Activated naive CD4-positive, alpha-beta T cell treated with anti-CD3 and anti-CD28 coated beads, Interleukin-2, amount 10 ng/mL, durations not matched to agents 7 days and 5 days (primary cell): ENCODE results near the gene SERPINE1.
A peak's percentile ranks its signal among the peaks of the same experiment; 100 is the strongest.

Experiments
- CTCF ChIA-PET: fragments of 350-600 bp; sonication (Branson Sonifier 250); formaldehyde crosslinking; loops from one replicate; lab custom pipeline; 2021; ENCODE audit warnings: antibody characterized with exemption; lab: Charles Lee
- DNase-seq: peaks from one replicate; pipeline ENCODE4 v3.0.0-alpha.2; 2020
- H3K27ac Mint-ChIP-seq: one replicate; pipeline ENCODE4 v1.8.0; 2021; ENCODE audit warnings: mild to moderate bottlenecking, moderate library complexity, mixed read lengths
- H3K27me3 Mint-ChIP-seq: one replicate; pipeline ENCODE4 v1.8.0; 2021; ENCODE audit warnings: mild to moderate bottlenecking, mixed read lengths
- H3K36me3 Mint-ChIP-seq: one replicate; pipeline ENCODE4 v1.8.0; 2021; ENCODE audit warnings: mixed read lengths
- H3K4me1 Mint-ChIP-seq: one replicate; pipeline ENCODE4 v1.8.0; 2021; ENCODE audit warnings: mixed read lengths
- H3K4me3 Mint-ChIP-seq: one replicate; pipeline ENCODE4 v1.8.0; 2021; ENCODE audit warnings: mild to moderate bottlenecking, moderate library complexity, mixed read lengths
- H3K9me3 Mint-ChIP-seq: one replicate; pipeline ENCODE4 v1.8.0; 2021; ENCODE audit warnings: mixed read lengths

The SERPINE1 gene

DNA sequence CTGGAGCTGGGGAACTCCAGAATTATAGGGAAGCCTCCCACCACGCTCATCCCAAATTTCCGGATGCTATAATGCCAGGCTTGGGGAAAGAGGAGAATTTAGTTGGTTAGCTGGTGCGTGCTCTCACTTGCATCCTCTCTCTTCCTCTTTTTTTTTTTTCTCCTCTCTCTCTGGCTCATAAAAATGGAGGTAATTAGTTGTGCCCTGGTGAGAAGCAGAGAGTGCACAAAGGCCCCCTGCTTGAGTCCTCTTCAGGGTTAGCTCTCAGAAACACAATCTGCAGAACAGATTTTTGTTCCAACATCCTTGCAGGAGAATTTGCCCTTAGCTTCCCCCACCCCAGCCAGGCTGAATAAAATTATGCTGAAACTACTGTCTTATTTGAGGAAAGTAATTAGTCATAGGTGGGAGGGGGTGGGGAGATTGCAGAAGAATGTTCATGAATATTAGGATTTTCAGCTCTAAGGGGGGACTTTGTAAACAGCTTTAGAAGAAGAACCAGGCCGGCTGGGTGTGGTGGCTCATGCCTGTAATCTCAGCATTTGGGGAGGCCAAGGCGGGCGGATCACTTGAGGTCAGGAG is 7.6 kb downstream of the SERPINE1 start:
- Mint-ChIP-seq H3K27me3 (peaks cover 89% of the 10 kb centered on the region), H3K4me1 (peaks cover 17% of the 10 kb centered on the region), H3K27ac (peak overlapping the region; percentile 15), H3K9me3 (no peaks in the 10 kb centered on the region), H3K36me3 (no peaks in the 10 kb centered on the region), H3K4me3 (no peak overlapping the region)
- CTCF ChIA-PET, result interaction anchor here (0.8 to 3.4 kb wide), 4 partner anchors 9 to 148 kb away, joined by 3 to 14 read pairs (median 4); no protein-coding TSS in a partner anchor
- no peak for DNase-seq

DNA sequence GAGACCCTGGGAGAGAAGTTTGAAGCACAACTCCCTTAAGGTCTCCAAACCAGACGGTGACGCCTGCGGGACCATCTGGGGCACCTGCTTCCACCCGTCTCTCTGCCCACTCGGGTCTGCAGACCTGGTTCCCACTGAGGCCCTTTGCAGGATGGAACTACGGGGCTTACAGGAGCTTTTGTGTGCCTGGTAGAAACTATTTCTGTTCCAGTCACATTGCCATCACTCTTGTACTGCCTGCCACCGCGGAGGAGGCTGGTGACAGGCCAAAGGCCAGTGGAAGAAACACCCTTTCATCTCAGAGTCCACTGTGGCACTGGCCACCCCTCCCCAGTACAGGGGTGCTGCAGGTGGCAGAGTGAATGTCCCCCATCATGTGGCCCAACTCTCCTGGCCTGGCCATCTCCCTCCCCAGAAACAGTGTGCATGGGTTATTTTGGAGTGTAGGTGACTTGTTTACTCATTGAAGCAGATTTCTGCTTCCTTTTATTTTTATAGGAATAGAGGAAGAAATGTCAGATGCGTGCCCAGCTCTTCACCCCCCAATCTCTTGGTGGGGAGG is 10.8 kb downstream of the SERPINE1 start:
- CTCF ChIA-PET, result interaction anchor here (0.7 to 10.5 kb wide), 8 partner anchors 9 to 80 kb away, joined by 3 to 150 read pairs (median 4); partner anchors contain the start of genes PLOD3 and SERPINE1
- Mint-ChIP-seq H3K4me1 (peaks cover 37% of the 10 kb centered on the region), H3K36me3 (no peaks in the 10 kb centered on the region), H3K27me3 (peaks cover 64% of the 10 kb centered on the region), H3K4me3 (no peak overlapping the region), H3K27ac (no peak overlapping the region), H3K9me3 (no peaks in the 10 kb centered on the region)
- no peak for DNase-seq

DNA sequence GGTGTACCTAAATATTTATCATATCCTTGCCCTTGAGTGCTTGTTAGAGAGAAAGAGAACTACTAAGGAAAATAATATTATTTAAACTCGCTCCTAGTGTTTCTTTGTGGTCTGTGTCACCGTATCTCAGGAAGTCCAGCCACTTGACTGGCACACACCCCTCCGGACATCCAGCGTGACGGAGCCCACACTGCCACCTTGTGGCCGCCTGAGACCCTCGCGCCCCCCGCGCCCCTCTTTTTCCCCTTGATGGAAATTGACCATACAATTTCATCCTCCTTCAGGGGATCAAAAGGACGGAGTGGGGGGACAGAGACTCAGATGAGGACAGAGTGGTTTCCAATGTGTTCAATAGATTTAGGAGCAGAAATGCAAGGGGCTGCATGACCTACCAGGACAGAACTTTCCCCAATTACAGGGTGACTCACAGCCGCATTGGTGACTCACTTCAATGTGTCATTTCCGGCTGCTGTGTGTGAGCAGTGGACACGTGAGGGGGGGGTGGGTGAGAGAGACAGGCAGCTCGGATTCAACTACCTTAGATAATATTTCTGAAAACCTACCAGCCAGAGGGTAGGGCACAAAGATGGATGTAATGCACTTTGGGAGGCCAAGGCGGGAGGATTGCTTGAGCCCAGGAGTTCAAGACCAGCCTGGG is 11.4 kb downstream of the SERPINE1 start:
- H3K27me3 Mint-ChIP-seq, result peaks cover 67% of the 10 kb centered on the region
- CTCF ChIA-PET, result interaction anchor here (0.7 to 10.5 kb wide), 7 partner anchors 9 to 55 kb away, joined by 3 to 150 read pairs (median 5); no protein-coding TSS in a partner anchor
- no peaks in the 10 kb centered on the region for H3K36me3 Mint-ChIP-seq
- peak overlapping the region; percentile 4 for H3K27ac Mint-ChIP-seq
- H3K9me3 Mint-ChIP-seq, result no peaks in the 10 kb centered on the region
- peak; percentile 84 for DNase-seq
- peaks cover 39% of the 10 kb centered on the region for H3K4me1 Mint-ChIP-seq
- no peak overlapping the region for H3K4me3 Mint-ChIP-seq

DNA sequence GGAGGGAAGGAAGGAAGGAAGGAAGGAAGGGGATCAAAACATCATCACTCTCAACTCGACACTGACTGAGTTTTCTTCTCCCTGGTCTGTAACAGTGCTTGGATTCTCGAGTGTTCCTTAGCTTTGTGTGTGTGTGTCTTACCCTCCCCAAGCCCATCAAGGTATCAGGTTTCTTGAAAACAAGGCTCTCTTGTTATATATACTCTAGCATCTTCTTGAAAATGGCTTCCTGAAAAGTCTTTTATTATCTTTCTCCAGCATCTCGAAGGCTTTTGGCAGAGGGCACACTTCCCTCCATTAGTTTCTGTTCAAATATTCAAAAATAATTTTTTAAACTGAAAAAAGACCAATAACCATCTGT is 13.4 kb downstream of the SERPINE1 start:
- H3K36me3 Mint-ChIP-seq, result no peaks in the 10 kb centered on the region
- no peak overlapping the region for H3K27ac Mint-ChIP-seq
- H3K27me3 Mint-ChIP-seq, result peaks cover 68% of the 10 kb centered on the region
- no peak overlapping the region for H3K4me3 Mint-ChIP-seq
- peaks cover 46% of the 10 kb centered on the region for H3K4me1 Mint-ChIP-seq
- CTCF ChIA-PET, result interaction anchor here (0.9 to 10.5 kb wide), 3 partner anchors 30 to 143 kb away, joined by 4 to 150 read pairs (median 5); no protein-coding TSS in a partner anchor
- no peaks in the 10 kb centered on the region for H3K9me3 Mint-ChIP-seq
- no peak for DNase-seq

DNA sequence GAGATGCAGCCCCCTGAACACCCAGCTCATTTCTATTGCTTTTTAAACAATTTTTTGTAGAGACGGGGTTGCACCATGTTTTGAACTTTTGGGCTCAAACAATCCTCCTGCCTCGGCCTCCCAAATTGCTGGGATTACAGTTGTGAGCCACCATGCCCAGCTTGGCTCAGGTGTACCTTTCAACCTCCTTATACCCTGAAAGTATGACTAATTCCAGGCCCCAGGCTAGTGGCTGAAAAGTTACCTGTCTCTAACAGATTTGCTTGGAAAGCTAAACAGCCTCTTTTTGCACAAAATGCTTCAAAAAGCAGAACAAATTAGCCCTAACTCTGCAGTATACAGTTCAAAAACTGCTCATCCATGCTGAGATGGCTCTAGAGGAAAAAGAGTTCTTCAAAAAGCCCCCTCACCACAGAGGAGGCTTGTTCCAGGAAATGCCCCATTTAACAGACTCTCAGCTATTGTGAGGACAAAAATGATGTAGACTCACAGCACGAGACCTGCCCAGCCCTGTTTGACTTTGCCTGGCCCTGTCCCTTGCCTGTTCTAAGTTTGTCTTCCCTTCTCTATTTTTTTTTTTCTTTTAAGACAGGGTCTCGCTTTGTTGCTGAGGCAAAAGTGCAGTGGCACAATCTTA is 14.0 kb downstream of the SERPINE1 start:
- Mint-ChIP-seq H3K36me3 (no peaks in the 10 kb centered on the region), H3K9me3 (no peaks in the 10 kb centered on the region), H3K4me1 (peaks cover 46% of the 10 kb centered on the region), H3K4me3 (no peak overlapping the region), H3K27me3 (peaks cover 68% of the 10 kb centered on the region), H3K27ac (no peak overlapping the region)
- DNase-seq, result no peak
- CTCF ChIA-PET, result interaction anchor here (0.9 to 10.5 kb wide), 3 partner anchors 30 to 142 kb away, joined by 4 to 150 read pairs (median 5); no protein-coding TSS in a partner anchor

DNA sequence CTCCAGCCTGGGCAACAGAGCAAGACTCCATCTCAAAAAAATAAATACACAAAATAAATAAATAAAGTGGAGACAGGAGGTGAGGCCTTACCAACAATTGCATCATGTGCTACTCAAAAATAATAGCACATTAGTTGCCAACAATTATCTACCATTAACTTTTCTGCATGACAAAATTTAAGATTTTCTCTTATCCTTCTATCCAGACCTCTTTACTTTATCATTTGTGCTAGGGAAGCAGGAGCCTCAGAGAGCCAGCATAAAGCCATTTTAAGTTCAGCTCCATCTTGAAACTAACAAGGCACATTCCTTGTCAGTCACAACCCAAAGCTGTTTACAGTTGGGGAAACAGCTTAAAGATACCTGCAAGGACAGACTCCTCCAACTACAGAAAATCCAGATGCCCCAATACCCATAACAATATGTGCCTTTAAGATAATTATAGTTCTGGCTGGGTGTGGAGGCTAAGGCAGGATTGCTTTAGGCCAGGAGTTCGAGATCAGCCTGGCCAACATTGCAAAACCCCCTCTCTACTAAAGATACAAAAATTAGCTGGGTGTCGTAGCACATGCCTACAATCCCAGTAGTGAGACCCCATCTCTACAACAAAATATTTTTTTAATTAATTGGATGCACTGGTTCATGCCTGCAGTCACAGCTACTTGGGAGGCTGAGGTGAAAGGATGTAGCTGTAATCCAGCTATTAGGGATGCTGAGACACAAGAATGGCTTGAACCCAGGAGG is 25.2 kb downstream of the SERPINE1 start:
- Mint-ChIP-seq H3K9me3 (no peaks in the 10 kb centered on the region), H3K27me3 (peaks cover 61% of the 10 kb centered on the region), H3K36me3 (peaks cover 6% of the 10 kb centered on the region), H3K4me1 (peaks cover 23% of the 10 kb centered on the region), H3K27ac (no peak overlapping the region), H3K4me3 (no peak overlapping the region)
- no peak for DNase-seq
- CTCF ChIA-PET, result interaction anchor here (0.9 to 2.7 kb wide), 3 partner anchors 8 to 41 kb away, joined by 3 to 12 read pairs (median 5); no protein-coding TSS in a partner anchor

DNA sequence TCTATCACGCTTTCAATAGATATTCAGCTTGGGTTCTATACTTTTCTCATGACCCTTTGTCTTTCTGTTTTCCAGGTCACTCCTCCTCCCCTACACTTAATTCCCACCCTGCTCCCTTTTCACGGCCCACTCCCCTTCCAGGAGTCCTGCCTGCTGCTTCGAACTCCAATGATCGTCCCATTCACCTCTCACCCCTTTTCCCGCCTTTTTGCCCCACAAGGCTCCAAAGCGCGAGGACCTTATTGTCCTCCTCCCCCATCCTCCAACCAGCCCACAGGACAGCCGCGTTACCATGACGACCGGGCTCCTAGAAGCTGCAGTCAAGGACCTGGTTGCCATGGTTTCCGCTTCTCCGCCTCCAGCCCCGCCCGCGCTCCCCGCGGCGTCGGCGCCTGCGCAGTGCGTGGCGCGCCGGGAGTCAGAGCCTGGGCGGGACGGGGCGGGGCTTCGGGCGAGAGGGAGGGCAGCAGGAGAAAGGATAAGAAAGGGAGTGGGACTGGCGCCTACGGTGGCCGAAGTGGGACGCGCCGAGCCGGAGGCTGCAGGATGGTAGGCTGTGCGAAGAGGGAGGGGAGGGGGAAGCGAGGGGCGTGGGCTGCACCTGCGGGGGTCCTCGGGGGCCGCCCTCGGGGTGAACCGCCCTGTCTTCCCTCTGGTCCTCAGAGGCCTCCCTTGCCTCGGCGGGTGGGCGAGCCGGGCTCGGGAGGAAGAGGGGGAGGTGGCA is 27.2 kb downstream of the SERPINE1 start, which contains the start of gene AP1S1:
TSS of gene AP1S1 (plus strand) at position 508 of the 724 bp plus-strand sequence. CDS start at position 547, 39 bp downstream.
- peaks cover 41% of the 10 kb centered on the region for H3K27me3 Mint-ChIP-seq
- H3K4me3 Mint-ChIP-seq, result peak within 1 kb of the TSS; percentile 84
- CTCF ChIA-PET, result interaction anchor here (1.7 to 2.7 kb wide), 2 partner anchors 10 to 38 kb away, joined by 7 to 12 read pairs; no protein-coding TSS in a partner anchor
- peak within 1 kb of the TSS; percentile 2 for H3K27ac Mint-ChIP-seq
- H3K9me3 Mint-ChIP-seq, result no peaks in the 10 kb centered on the region
- H3K36me3 Mint-ChIP-seq, result peaks cover 11% of the 10 kb centered on the region
- DNase-seq, result peak; percentile 96
- H3K4me1 Mint-ChIP-seq, result peaks cover 16% of the 10 kb centered on the region

DNA sequence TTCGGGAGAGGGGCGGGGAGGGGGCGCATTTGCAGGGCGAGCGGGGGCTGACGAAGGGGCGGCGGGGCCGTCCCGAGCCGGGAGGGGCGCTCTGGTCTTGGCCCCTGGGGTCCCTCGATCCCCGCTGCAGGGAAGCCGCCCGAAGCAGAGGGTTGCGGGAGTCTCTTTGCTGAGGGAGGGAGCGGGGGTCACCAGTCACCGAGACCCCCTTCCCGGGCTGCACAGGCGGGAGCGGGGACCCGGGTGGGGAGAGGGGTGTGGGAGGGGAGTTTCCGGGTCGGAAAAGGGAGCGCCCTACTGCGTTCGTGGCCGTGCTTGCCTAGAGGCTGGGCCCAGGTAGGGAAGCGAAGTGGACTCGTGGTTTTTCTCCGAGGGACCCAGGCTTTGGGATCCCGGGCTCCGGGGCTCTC is 27.8 kb downstream of the SERPINE1 start:
- peaks cover 35% of the 10 kb centered on the region for H3K27me3 Mint-ChIP-seq
- H3K4me3 Mint-ChIP-seq, result peak overlapping the region; percentile 84
- H3K36me3 Mint-ChIP-seq, result peaks cover 13% of the 10 kb centered on the region
- H3K27ac Mint-ChIP-seq, result no peak overlapping the region
- CTCF ChIA-PET, result interaction anchor here (1.6 to 4.0 kb wide), 2 partner anchors 8 to 10 kb away, joined by 5 to 23 read pairs; no protein-coding TSS in a partner anchor
- DNase-seq, result no peak
- H3K9me3 Mint-ChIP-seq, result no peaks in the 10 kb centered on the region
- peaks cover 16% of the 10 kb centered on the region for H3K4me1 Mint-ChIP-seq

DNA sequence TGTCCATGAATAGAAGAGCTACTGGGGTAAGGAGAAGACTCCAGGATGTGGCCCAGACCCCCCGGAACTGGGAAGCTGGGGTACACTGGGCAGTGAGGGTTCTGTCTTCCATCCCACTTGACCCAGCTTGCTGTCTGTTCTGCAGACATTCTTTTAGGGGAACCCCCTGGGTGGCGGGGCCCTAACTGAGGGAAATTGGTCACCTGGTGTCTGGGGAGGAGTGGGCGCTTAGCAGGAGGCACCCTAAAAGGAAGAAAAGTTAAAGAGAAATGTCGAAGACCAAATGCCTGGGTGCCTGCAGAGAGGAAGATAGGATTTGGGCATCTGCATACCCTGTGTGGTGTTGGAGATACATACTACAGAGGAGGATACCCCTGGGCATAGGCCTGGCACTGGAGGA is 28.4 kb downstream of the SERPINE1 start:
- no peak overlapping the region for H3K27ac Mint-ChIP-seq

DNA sequence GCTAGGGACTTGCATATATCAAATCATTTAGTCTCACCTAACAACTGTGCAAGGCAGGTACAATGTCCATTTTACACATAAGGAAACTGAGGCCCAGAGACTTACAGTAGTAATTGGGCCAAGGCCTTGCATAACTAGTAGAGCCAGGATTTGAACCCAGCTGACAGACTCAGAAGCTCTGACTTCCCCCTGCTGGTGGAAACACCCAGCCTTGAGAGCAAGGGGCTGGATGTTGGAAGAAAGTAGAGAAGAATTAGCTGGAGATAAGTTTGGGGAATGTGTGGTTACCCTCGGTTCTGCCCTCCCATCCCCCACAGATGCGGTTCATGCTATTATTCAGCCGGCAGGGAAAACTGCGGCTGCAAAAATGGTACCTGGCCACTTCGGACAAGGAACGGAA is 29.4 kb downstream of the SERPINE1 start:
- no peak overlapping the region for H3K27ac Mint-ChIP-seq
- CTCF ChIA-PET, result interaction anchor here (1.2 to 4.0 kb wide), 3 partner anchors 9 to 60 kb away, joined by 4 to 23 read pairs (median 5); no protein-coding TSS in a partner anchor
- H3K4me3 Mint-ChIP-seq, result no peak overlapping the region
- peaks cover 29% of the 10 kb centered on the region for H3K27me3 Mint-ChIP-seq
- H3K9me3 Mint-ChIP-seq, result no peaks in the 10 kb centered on the region
- peaks cover 18% of the 10 kb centered on the region for H3K4me1 Mint-ChIP-seq
- no peak for DNase-seq
- peaks cover 15% of the 10 kb centered on the region for H3K36me3 Mint-ChIP-seq

More for the DNA sequence above, 28.4 kb downstream of the SERPINE1 start:
- H3K4me3 Mint-ChIP-seq, result peak overlapping the region; percentile 84
- no peaks in the 10 kb centered on the region for H3K9me3 Mint-ChIP-seq
- no peak for DNase-seq
- H3K27me3 Mint-ChIP-seq, result peaks cover 33% of the 10 kb centered on the region
- H3K36me3 Mint-ChIP-seq, result peaks cover 13% of the 10 kb centered on the region
- peaks cover 16% of the 10 kb centered on the region for H3K4me1 Mint-ChIP-seq
- CTCF ChIA-PET, result interaction anchor here (1.6 to 4.0 kb wide), 2 partner anchors 8 to 11 kb away, joined by 5 to 23 read pairs; no protein-coding TSS in a partner anchor

DNA sequence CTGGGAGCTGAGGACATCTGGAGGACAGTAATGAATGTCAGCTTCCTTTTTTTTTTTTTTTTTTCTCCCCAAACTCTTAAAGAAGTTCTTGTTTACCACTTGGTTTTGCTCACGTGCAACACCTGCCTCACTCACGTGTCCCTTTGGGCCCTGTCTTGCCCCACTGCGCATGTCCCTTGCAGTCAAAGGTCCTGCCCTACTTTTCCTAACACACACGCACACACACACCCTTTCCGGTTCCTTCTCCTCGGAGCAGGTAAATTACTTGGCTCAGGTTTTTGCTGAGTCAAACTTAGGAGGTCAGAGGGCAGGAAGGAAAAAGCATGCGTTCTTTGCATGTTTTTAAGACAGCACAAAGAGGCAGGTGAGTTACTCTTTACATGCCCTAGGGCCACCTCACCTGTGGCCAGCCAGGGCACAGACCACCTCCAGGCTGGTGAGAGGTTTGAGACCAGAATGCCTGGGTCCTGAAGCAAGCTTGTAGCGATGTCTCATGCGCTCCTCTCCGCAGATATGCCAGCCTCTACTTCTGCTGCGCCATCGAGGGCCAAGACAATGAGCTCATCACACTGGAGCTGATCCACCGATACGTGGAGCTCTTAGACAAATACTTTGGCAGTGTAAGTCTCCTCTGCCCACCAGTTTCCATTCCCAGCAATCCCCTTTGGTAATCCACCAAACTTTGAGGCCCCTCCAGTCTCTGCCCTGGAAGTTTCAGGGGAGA is 30.1 kb downstream of the SERPINE1 start:
- DNase-seq, result no peak
- Mint-ChIP-seq H3K4me3 (no peak overlapping the region), H3K27me3 (peaks cover 27% of the 10 kb centered on the region), H3K4me1 (peaks cover 18% of the 10 kb centered on the region), H3K9me3 (no peaks in the 10 kb centered on the region), H3K36me3 (peaks cover 15% of the 10 kb centered on the region), H3K27ac (no peak overlapping the region)
- CTCF ChIA-PET, result interaction anchor here (1.2 to 4.0 kb wide), 2 partner anchors 13 to 60 kb away, joined by 4 to 23 read pairs; no protein-coding TSS in a partner anchor
